HFFc6 (cell line): Measurements from ENCODE around the gene MYBPC2. TPM values are rescaled to one million over a fixed set of nuclear protein-coding genes. Genes with fewer than 3 reads are reported as not detected.

Experiments
- DNase-seq: peaks from one replicate; pipeline ENCODE4 v3.0.0-alpha.2; 2018
- H3K27ac Mint-ChIP-seq: 2 replicates; pipeline ENCODE4 v1.8.0; 2020; ENCODE audit warnings: mild to moderate bottlenecking, mixed read lengths
- H3K27me3 Mint-ChIP-seq: 2 replicates; pipeline ENCODE4 v1.8.0; 2021; ENCODE audit warnings: mild to moderate bottlenecking, moderate library complexity, mixed read lengths; ENCODE audit not compliant: insufficient read depth
- H3K36me3 Mint-ChIP-seq: 2 replicates; pipeline ENCODE4 v1.8.0; 2021; ENCODE audit warnings: low read depth, mixed read lengths
- H3K4me1 Mint-ChIP-seq: 2 replicates; pipeline ENCODE4 v1.8.0; 2020; ENCODE audit warnings: low read depth, mixed read lengths
- H3K4me3 Mint-ChIP-seq: 2 replicates; pipeline ENCODE4 v1.8.0; 2020; ENCODE audit warnings: mild to moderate bottlenecking, moderate library complexity, mixed read lengths
- H3K9me3 Mint-ChIP-seq: 2 replicates; pipeline ENCODE4 v1.8.0; 2020; ENCODE audit warnings: mild to moderate bottlenecking, mixed read lengths
- CTCF ChIP-seq: fragments of 200-600 bp; sonication (generic); IDR thresholded peaks from 2 replicates; pipeline ENCODE4 v1.5.0; 2021; ENCODE audit warnings: antibody characterized with exemption, mild to moderate bottlenecking
- total RNA-seq, 6 experiments: library from RNA; stranded (reverse); fragmentation: NEBNext Ultra II Directional; extraction: Animal tissue kit (Norgen Biotek cat#: 25700); gene quantifications; 2 replicates in 1 of 6; 3 replicates in 5 of 6; pipeline ENCODE4 v1.2.3, GENCODE V29; 2021

The MYBPC2 gene
- total RNA-seq, 6 experiments from 2014 or later: not detected

- peak; percentile 99 for DNase-seq
- no peaks in the 10 kb centered on the region for H3K36me3 Mint-ChIP-seq
- peak within 1 kb of the TSS; percentile 98 for H3K27ac Mint-ChIP-seq
- TF ChIP-seq CTCF: peak; percentile 15; the same call in 1 of the 2 replicates
- H3K9me3 Mint-ChIP-seq: no peaks in the 10 kb centered on the region
- peak within 1 kb of the TSS; percentile 100 for H3K4me3 Mint-ChIP-seq
- H3K4me1 Mint-ChIP-seq: peaks cover 12% of the 10 kb centered on the region
- H3K27me3 Mint-ChIP-seq: peaks cover 11% of the 10 kb centered on the region
Measured at GRCh38 chr19:50511069-50511822, 78.6 kb downstream of the MYBPC2 start, which contains the start of gene JOSD2. Gene JOSD2 (minus strand): TSS chr19:50511191. CDS start chr19:50510431, 760 bp downstream.

- peaks cover 11% of the 10 kb centered on the region for H3K27me3 Mint-ChIP-seq
- no peak for TF ChIP-seq CTCF
- peak overlapping the region; percentile 98; the same call in 1 of the 2 replicates for H3K27ac Mint-ChIP-seq
- no peaks in the 10 kb centered on the region for H3K36me3 Mint-ChIP-seq
- peaks cover 12% of the 10 kb centered on the region for H3K4me1 Mint-ChIP-seq
- H3K9me3 Mint-ChIP-seq: no peaks in the 10 kb centered on the region
- no peak for DNase-seq
- peak overlapping the region; percentile 100; the same call in 1 of the 2 replicates for H3K4me3 Mint-ChIP-seq
Measured at GRCh38 chr19:50512112-50512998, 79.7 kb downstream of the MYBPC2 start.

- H3K27ac Mint-ChIP-seq: no peak overlapping the region
- no peaks in the 10 kb centered on the region for H3K36me3 Mint-ChIP-seq
- H3K4me3 Mint-ChIP-seq: no peak overlapping the region
- peaks cover 12% of the 10 kb centered on the region for H3K4me1 Mint-ChIP-seq
- TF ChIP-seq CTCF: no peak
- DNase-seq: no peak
- H3K9me3 Mint-ChIP-seq: no peaks in the 10 kb centered on the region
- H3K27me3 Mint-ChIP-seq: peaks cover 11% of the 10 kb centered on the region
Measured at GRCh38 chr19:50512999-50513745, 80.5 kb downstream of the MYBPC2 start.

GRCh38 chr19:50513746-50514345, 81.2 kb downstream of the MYBPC2 start, which contains the start of gene ASPDH:
Gene ASPDH (minus strand): TSS chr19:50513913. CDS start chr19:50513823, 90 bp downstream.
- no peak for DNase-seq
- no peaks in the 10 kb centered on the region for H3K9me3 Mint-ChIP-seq
- peaks cover 7% of the 10 kb centered on the region for H3K4me1 Mint-ChIP-seq
- peaks cover 10% of the 10 kb centered on the region for H3K27me3 Mint-ChIP-seq
- H3K27ac Mint-ChIP-seq: no peak within 1 kb of the TSS
- peak within 1 kb of the TSS; percentile 34; the same call in 1 of the 2 replicates for H3K4me3 Mint-ChIP-seq
- H3K36me3 Mint-ChIP-seq: no peaks in the 10 kb centered on the region
- TF ChIP-seq CTCF: no peak
